ENCODE results near the gene SIDT2.
"Not testable (repeated sequence)": the region's sequence is repeated elsewhere in the genome, so short reads cannot be mapped to it uniquely, and the experiment has no call there.

Gene SIDT2

DNA sequence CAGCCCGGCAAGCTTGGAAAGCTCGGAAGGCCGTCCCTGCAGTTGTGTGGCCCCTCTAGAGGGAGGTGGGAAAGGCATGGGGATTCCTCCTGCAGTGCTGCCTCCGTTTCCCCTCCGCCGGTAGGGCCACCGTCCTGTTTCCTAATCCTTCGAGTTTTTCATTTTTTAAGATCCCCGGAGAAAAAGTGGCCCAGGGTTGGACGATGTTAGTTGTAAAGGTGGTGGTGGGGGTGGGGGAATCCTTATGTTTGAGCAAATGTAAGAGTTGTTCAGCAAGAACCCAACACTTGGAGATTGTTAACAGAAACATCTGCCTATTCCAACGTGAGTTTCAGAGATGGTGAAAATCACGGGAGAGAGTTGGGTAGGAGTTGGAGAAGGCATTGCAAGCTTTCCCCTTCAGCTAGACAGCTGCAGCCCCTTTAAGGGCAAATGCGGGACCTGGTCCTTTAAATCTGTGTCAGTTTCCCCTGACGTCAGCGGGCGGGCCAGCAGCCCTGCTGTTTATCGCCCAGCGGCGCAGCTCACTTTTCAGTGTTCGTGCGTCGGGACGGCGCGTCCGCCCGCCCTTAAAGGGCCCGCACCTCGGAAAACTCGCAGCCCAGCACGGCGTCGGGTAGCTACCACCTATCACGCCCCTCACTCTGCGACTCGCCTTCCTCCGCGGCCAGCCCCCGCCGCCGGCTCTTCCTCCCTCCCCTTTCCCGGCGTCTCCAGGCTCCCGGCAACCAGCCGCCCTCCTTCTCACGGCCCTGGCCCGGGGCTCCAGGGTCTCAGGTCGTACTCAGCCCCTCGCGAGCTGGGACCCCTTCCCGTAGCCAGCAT, at the start of gene SIDT2:
SIDT2 (plus strand) TSS at position 534 of the 825 bp plus-strand sequence. CDS start 521 bp downstream, outside the sequence.
- peak; percentile 74 to 95 for DNase-seq

GRCh38 chr11:117130396-117130795, 48.1 kb upstream of the SIDT2 start:
- DNase-seq, result not testable (repeated sequence)

DNA sequence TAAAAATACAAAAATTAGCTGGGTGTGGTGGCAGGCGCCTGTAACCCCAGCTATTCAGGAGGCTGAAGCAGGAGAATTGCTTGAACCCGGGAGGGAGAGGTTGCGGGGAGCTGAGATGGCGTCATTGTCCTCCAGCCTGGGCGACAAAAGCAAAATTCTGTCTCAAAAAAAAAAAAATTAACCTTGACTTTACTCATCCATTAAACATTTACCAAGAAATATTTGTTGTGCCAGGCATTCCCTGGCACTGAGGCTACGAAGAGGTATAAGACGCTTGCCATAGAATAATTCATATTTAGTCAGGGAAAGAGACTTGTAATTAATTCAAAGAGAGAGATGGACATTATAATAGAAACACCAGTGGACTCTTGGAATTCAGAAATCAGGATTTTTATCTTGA, 47.7 kb upstream of the SIDT2 start:
- no peak for DNase-seq

GRCh38 chr11:117134431-117134830, 44.1 kb upstream of the SIDT2 start:
- DNase-seq, result no peak

GRCh38 chr11:117134979-117135378, 43.6 kb upstream of the SIDT2 start:
- not testable (repeated sequence) for DNase-seq

DNA sequence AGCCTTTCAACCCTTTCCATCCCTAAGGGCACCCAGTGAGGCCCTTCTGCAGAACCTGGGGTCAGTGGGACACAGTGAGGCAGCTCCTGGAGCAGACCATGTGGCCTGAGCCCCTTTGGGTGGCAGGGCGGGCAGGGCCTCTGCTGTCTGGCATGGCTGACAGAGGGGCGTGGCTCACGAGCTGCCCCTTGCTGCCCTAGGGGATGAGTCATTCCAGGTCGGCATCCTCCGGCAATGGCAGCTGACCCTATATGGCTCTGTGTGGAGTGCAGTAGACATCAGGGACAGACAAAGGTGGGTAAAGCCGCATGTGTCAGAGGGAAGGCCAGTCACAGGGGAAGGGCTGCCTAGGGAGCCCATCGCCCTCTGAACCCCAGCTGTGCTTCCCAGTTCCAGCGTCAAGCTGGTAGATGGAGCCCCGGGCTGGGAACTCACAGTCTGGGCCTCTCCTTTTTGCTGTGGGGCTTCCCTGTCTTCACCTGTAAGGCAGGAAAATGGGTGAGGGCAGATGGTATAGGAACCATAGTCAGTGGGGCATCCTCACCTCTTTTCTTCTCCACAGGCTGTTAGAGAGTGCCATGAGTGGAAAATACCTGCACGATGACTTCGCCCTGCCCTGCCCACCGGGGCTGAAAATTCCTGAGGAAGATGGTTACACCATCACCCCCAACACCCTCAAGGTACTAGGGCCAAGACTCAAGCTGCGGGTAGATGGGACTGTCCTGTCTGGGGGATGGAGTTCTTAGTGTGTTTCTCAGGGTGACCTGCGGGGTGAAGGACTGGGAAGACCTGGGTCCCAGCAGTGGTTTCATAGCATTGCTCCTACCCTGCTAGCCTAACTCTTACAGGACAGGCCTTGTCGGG, 41.1 kb upstream of the SIDT2 start:
- not testable (repeated sequence) for DNase-seq

GRCh38 chr11:117143390-117143789, 35.2 kb upstream of the SIDT2 start:
- peak; percentile 45 to 51 for DNase-seq

- DNase-seq, result peak; percentile 87 to 95
Observed at GRCh38 chr11:117143871-117144476, 34.6 kb upstream of the SIDT2 start, which contains the start of gene PAFAH1B2. PAFAH1B2 (plus strand) TSS chr11:117144287; CDS start chr11:117152448, 8,161 bp downstream.

DNA sequence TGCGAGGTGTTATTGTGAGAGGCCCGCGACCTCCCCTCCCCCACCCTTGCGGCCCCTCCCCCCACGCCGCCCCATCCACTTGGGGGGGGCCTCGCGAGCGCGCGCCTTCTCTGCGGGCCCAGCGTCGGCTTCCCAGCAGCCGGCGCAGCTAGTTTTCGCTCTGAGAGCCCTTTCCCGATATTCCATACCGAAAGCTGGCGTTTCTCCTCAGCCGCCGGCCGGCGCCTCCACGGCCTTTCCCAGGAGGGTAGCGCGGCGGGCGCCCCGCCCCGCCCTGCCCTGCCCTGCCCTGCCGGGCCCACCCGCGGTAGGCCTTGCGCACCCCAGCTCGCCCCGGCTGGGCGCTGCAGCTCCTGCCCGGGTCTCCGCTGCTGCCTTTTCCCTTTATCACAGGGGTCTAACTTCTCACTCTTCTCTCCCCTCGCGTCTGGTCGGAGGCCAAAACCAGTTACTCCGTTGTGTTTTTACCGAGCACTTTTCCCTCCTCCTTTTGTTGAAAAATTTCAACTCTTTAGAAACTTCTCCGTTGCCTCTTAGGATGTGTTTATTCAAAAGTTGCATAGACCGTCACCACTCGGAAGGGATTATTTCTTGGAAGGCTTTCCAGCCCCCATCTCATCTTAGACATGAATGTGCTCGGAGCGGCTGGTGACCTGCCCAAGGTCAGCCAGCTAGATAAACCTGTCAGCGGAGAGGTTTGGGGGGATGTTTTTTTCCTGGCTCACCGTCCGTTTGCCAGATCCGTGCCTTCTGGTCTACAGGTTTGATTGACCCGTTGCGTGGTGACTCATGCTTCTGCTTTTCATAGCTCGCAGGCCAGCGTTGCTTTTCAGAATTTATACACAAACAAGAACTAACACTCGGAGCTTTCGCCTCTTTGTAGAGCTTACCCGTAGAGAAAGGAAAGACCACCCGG, 33.8 kb upstream of the SIDT2 start:
- DNase-seq, result peak in 1 of 2 experiments; percentile 66

DNA sequence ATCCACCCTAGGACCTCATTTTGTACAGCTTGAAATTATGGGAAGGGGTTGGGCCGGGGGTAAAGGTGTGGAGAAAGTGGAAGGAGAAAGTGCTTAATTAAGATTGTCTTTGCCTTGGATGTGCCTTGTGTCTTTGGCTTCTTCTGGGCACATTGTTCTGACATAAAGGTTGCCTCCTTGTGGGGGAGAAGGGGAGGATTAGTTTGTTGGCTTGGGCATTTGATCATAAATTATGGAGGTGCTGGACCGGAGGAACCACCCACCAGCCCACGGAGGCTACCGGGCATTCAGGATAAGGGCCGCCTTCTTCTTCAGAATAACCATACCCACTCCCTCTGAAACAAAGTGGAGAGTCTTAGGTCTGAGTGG, 33.2 kb upstream of the SIDT2 start:
- DNase-seq, result no peak

- DNase-seq, result no peak
Observed at GRCh38 chr11:117146521-117146920, 32.0 kb upstream of the SIDT2 start.

DNA sequence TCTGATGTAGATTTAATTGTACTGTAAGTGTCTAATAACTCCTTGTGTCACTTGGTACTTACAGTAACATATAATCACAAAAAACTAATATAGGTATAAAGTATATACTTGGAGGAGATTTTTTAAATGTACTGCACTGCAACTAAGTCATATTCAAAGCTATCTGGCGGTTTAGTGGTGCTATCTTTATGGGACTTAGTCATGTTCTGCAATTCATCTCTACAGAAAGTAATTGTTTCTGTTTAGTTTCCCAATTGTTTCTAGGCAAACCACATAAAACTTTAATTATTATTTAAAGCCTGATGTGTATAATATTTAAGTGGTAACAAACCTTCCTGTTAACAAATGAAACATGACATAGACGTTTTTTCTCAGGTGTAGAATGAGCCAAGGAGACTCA, 26.5 kb upstream of the SIDT2 start:
- DNase-seq, result no peak

DNA sequence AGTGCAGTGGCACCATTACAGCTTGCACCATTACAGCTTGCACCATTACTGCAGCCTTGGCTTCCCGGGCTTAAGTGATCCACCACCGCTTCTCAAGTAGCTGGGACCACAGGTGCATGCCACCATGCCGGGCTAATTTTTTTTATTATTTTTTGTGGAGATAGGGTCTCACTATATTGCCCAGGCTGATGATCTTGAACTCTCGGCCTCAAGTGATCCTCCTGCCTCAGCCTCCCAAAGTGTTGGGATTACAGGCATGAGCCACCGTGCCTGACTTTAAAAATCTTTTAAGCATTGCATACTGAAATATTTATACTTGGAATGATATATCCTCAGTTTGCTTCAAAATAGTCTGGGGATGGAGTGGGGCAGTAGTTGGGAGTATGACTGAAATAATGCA, 24.1 kb upstream of the SIDT2 start:
- DNase-seq, result no peak

DNA sequence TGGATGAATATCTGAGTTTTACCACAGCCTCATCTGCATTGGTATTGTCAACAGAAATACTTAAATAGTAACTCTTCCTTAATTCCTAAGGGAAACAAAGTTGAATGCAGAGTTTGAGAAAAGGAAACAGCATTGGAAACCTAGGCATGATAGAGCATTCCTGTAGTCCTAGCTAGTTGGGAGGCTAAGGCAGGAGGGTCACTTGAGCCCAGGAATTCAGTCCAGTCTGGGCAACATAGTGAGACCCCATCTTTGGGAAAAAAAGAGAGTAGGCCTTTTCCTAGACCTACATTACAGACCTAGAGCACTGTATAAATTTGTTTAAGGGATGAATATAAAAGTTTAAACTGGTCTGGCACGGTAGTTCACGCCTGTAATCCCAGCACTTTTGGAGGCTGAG, 21.0 kb upstream of the SIDT2 start:
- no peak for DNase-seq

DNA sequence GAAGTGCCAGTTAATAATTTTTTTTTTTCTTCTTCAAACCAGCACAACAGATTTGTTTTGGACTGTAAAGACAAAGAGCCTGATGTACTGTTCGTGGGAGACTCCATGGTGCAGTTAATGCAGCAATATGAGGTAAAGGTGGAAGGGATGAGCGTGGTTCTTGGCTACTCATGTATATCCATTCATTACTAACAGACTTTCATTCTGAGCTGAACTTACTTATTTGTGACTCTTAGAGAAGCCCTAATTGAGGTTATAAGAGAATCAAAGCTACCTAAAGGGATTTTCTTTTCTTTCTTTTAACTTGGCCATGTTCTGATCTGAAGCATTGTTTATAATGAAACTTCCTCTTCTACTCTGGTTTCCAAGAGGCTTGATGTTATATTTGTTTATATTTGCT, 18.7 kb upstream of the SIDT2 start:
- DNase-seq, result no peak

GRCh38 chr11:117160826-117161225, 17.7 kb upstream of the SIDT2 start:
- DNase-seq, result no peak

DNA sequence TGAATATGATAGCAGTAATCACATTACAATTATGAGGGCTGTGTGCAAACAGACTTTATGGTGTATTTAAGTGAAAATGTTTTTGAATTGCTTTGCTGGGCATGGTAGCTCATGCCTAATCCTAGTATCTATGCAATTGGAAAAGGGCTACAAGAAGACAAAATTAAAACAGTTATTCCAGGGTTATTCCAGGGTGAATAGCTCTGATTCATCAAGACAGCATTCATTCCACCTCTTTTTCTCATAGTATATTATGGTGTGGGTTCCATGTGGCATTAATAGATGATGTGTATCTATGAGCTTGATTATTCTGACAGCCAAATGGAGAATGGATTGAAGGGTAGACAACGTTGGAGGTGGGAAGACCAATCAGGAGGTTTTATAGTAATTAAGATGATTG, 12.1 kb upstream of the SIDT2 start:
- no peak for DNase-seq

GRCh38 chr11:117169736-117170135, 8.8 kb upstream of the SIDT2 start:
- no peak for DNase-seq

DNA sequence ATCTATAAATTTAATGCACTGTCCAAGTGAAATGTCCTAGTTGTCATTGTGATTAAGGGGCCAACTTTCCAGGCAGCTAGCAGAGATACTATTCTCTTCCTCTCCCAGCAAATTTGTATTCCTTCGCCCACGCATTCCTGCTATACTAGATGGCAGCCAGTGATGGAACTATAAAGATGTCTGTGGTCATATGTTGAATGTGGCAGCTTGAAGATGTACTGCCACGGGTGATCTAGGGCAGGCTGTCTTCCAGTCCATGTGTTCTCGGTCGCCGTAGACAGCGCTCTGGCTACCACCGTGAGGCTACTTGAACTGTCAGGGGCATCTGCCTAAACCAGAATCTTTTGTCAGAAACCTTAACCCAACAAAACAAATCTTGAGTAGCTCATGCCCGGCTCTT, 8.3 kb upstream of the SIDT2 start:
- DNase-seq, result no peak

DNA sequence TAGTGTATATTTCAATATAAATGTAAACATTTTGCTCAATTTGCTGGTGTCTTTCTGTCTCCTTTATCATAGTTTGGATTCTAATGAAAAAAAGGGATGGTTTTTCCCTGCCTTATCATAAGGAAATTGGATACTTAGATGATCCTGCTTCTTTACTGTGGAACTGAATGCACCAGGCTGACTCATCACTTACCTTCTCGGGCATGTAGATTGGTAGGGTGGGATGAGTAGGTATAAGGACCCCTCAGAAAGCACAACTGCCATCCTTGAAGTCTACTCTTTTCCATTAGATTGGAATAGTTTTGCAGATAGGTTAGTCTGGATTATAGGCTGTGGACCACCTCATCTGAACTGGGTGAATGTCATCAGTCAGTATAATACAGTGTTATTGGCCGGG, 7.5 kb upstream of the SIDT2 start:
- no peak for DNase-seq

DNA sequence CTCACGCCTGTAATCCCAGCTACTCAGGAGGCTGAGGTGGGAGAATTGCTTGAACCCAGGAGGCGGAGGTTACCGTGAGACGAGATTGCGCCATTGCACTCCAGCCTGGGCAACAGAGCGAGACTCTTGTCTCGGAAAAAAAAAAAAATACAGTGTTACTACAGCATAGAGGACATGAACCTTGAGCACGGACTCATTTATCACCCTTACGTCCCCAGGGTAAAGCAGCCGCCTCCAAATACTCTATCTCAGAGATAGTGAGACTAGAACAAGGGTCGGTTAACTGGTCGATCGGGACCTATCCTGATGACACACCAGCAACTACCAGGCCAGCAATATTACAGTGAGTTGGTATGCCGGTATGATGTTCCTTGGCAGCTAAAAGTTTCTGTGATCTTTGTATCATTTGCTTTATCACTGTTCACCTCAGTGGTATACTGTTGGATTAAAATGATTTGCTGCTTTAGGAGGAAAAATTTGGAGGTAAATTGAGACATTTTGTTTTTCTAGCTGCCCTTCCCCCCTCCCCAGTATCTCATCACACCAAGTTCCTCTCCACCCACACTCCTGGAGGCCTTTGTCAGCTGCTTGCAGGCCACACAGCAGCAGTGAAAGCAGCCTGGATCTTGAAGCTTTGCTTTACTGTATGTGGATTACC, 7.0 kb upstream of the SIDT2 start:
- no peak for DNase-seq
